Raji (cell line): ENCODE measurements around the gene ZNF800.

Source experiments
- POLR2A ChIP-seq: IDR thresholded peaks from 2 replicates; pipeline ENCODE4 v1.6.1; 2011; ENCODE audit warnings: low read depth, low read length, control low read depth; ENCODE audit not compliant: insufficient read depth

Gene ZNF800

DNA sequence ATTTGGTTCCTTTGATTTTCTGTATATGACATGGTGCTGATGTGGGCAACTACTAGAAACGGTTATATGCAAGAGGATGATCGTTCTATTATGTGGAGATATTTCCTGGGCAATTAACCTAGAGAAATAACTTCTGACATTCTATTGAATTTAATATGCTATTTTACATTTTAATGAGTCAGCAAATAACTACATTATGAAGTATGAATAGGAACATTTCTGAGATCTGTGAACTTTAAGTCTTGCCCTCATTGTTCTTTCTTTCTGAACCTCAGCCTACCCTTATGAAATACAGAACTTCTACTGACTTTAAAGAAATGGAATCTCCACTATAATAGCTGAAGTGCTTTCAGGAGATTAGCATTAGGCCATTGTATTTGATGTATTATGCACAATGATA is 59.6 kb downstream of the ZNF800 start:
- TF ChIP-seq POLR2A: no peak

DNA sequence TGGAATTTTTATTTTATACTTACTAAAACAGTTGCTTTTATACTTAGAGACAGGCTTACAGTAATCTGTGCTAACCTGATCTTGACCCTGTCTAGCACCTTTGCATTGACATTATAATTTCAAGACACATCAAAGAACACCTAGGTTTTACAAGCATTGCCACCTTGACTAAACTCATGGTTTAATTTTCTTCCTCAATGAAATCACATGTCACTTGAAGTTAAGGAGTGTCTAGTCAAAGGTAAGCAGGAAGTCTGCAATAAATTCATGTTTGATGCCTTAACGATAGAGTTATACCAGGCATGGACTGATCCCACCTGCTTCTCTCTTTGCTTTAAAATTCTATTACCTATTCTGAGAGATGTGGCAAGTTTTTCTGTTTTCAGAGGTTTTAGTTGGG is 62.4 kb downstream of the ZNF800 start:
- TF ChIP-seq POLR2A: no peak

DNA sequence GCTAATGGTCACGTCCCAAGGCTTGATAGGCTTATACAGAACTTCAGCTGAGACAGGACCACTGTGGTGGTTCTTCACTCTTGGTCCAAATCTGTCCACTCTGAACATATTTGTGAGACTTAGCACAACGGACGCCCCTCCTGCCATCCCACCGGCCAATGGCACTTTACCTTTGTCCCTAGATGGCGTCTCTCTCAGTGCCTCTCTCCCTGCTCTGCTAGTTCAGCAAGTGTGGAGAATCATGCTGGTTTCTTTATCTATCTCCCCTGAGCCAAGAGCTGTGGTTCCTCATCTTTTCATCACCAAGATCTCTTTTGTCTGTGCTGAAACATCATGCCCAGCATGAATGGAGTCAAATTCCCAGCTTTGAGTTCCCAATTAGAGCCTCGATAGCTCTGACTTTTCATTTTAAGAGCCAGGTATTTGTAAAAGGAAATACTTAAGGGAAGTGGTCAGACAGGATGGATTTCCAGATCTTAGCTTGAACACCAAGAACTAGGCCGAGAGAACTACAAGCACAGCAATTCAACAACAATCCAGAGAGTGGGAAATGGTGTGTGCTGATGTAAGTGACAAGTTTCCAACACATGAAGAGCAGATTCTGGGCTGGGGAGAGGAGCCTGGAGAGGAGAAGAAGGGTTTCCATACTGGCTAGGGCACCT is 69.5 kb downstream of the ZNF800 start:
- TF ChIP-seq POLR2A: no peak

DNA sequence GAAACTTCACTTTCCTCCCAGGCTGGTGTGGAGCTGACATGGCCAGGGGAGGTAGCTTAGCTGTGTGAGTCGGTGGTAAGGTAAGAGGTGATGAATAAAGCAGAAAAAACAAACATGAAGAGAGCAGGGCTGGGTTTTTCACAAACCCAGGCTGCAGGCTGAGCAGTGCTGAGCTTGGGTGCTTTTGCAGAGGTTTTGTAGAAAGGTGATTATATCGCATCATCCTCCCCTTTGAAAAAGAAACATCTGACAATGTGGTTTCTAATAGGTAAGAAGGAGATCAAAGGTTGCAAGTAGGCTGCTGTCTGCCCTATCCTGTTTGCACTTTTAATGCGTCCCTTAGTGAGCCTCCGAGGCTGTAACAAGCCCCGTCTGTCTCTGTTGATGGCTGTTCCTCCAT is 70.2 kb downstream of the ZNF800 start:
- TF ChIP-seq POLR2A: no peak

DNA sequence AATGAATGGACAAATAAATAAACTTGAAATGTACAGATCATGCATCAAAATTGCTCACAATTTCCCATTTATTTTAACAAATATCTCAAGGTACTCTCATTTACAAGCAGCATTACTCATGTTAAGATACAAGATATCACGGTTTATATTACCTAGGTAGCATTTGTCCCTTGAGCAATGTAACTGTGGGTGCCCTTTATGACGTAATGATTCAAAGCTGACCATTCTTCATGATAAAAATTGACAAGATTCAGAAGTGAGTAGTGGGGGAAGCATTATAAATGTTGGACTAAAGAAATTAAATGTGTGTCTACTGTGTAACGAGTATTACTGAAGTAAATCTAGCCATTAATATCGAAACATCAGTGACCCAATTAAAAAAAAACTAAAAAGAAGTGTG is 71.5 kb downstream of the ZNF800 start:
- TF ChIP-seq POLR2A: no peak
